ENCODE measurements around the gene HIVEP3. TPM values are rescaled to one million over a fixed set of nuclear protein-coding genes. Genes with fewer than 3 reads are reported as not detected.

The HIVEP3 gene
- total RNA-seq, 1 donor from 2014 or later: 1.7 TPM

- DNase-seq (ENCODE audit: low spot score): no peak
Observed at GRCh38 chr1:41656068-41656467, 262.7 kb downstream of the HIVEP3 start.

GRCh38 chr1:41655632-41656031 is 263.1 kb downstream of the HIVEP3 start:
- DNase-seq (ENCODE audit: low spot score): no peak

DNA sequence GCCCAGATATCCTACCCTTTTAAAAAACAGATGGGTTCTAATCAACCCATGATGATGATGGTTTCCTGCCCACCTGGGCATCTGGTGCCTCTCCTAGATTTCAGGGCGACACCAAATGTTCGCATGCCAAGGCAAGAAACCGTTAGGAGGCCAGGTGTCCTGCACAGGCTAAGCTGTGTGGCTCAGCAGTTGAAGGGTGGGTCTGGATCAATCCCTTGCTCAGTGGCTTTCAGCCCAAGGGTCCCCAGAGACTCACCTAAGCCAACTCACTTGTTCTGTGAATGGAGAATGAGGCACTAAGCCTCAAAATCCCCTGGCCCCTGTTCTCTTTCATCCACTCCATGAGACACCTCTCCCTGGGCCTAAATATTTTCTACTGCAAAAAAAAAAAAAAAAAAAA is 265.1 kb downstream of the HIVEP3 start:
- no peak for DNase-seq (ENCODE audit: low spot score)

GRCh38 chr1:41652384-41653265 is 266.1 kb downstream of the HIVEP3 start:
- no peak for DNase-seq (ENCODE audit: low spot score)

- DNase-seq (ENCODE audit: low spot score): peak; percentile 61
Observed at GRCh38 chr1:41650028-41650880, 268.5 kb downstream of the HIVEP3 start.

GRCh38 chr1:41649396-41650027 is 269.2 kb downstream of the HIVEP3 start:
- DNase-seq (ENCODE audit: low spot score): no peak

GRCh38 chr1:41648844-41649243 is 269.9 kb downstream of the HIVEP3 start:
- DNase-seq (ENCODE audit: low spot score): no peak

GRCh38 chr1:41648230-41648629 is 270.5 kb downstream of the HIVEP3 start:
- no peak for DNase-seq (ENCODE audit: low spot score)

- DNase-seq (ENCODE audit: low spot score): no peak
Observed at GRCh38 chr1:41647221-41648135, 271.2 kb downstream of the HIVEP3 start.

DNA sequence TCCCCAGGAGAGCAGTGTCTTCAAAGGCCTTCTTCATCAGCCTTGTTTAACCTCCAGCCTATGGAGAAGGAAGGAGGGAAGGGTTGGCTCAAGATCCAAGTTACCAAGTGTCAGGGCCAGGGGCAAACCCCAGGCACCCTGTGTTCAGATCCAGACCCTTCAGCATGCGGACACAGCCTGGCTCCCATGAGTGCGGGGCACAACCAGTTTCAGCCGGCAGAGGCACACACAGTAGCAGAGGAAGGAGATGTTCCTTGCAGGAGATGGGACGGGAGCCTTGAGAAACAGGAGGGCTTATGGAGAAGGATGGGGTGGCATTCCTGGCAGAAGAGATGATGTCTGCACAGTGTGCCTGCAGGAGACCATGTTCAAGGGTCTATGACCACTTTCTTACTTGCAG is 272.5 kb downstream of the HIVEP3 start:
- no peak for DNase-seq (ENCODE audit: low spot score)

GRCh38 chr1:41645062-41645461 is 273.7 kb downstream of the HIVEP3 start:
- DNase-seq (ENCODE audit: low spot score): no peak

DNA sequence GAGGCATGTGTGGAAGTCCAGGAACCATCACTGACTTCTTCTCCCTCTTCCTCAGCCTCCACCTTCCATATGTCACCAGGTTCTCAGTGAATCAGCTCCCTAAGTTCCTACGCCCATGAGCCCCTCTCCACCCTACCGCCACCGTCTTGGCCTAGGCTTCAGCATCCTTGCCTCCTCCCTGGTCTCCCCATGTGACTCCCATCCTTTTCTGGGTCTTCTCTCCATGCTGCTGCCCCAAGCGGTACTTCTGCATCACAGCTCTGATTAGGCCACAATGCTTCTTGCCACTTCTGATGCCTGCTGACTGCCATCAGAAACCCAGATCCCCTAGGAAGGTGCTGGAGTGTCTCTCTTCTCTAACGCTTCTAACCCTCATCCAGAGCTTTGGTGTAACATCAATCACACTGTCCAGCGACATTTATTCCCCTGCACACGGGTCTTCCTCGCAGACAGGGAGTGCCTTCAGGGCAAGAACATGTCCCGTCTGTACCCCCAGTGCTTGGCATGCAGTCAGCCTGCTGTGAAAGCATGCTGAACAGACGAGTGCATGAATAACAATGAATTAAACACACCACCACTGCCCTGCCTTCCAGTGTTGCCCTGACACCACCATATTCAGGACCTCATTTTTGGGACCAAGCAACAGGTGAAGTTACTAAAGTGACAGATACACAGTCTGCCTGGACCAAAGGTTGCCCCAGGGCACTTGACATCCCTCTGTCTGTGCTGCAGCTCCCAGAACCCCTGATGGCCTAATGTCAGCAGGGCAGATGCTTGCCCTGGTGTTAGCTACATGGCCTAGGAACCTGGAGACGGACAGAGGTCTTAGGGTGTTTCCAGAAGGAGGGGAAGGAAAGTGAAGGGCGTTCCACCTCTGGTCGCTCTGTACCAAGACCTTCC is 275.6 kb downstream of the HIVEP3 start:
- no peak for DNase-seq (ENCODE audit: low spot score)

DNA sequence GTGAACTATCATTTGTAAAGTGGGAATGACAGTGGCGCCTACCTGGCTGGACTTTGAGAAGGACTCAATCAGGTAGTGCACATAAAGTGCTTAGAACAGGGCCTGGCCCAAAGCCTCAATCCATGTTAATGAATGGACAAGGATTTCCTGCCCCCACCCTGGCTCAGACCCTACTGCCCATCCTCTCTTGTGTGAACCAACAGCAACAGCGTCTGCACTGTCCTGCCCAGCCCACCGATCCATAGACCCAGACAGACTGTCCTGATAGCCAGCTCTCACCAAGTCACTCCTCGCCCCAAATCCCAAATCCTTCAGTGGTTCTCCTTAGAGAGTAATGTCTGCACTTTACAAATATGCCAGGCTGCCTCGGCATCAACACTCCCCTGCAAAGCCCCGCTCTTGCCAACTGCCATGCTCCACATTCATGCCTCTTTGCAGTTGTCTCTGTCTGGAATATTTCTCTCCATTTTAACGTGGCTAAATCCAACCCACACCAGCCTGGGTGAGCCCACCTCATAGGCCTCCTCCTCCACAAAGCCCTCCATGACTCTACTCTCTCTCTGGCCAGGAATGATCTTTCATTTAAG is 276.7 kb downstream of the HIVEP3 start:
- DNase-seq (ENCODE audit: low spot score): no peak

GRCh38 chr1:41641475-41641814 is 277.3 kb downstream of the HIVEP3 start:
- no peak for DNase-seq (ENCODE audit: low spot score)

- DNase-seq (ENCODE audit: low spot score): no peak
Observed at GRCh38 chr1:41640756-41641474, 277.8 kb downstream of the HIVEP3 start.

DNA sequence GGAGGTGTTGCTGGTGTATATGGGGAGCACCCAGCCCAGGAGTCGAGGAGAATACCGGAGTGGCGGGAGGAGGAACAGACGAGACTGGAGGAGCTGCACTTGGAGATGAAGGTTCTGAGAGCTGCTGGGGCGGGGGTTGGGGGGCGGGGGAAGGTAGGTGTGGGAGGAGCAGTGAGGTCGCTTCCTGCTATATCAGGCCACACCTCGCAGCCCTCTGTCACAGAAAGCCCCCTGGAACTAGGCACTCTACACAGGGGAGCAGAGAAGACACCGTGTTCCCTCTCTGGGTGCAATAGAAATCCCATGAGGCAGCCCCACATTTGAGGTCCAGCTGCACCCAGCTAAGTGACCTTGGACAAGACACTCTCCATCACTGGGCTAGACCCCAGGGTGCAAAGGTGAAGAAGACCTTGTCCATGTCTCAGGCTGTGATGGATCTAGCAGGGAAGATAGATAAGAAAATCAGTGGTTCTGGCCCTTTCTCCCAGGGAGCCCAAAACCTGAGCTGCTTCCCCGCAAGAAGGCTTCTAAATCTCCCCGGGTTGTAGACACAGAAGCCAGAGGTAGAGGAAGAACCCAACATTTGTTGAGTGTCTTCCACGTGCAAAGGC is 278.5 kb downstream of the HIVEP3 start:
- DNase-seq (ENCODE audit: low spot score): no peak

- no peak for DNase-seq (ENCODE audit: low spot score)
Observed at GRCh38 chr1:41639332-41639936, 279.3 kb downstream of the HIVEP3 start.
